CD4-positive, alpha-beta memory T cell (primary cell): Measurements from ENCODE around the gene BORCS5. TPM values are rescaled to one million over a fixed set of nuclear protein-coding genes. Genes with fewer than 3 reads are reported as not detected.

Source experiments
- CTCF ChIA-PET: fragments of 350-600 bp; sonication (Branson Sonifier 250); formaldehyde crosslinking; loops from one replicate; lab custom pipeline; 2021; ENCODE audit warnings: inconsistent platforms; ENCODE audit not compliant: partially characterized antibody; lab: Charles Lee
- POLR2A ChIA-PET: fragments of 350-600 bp; sonication (Branson Sonifier 250); formaldehyde crosslinking; loops from one replicate; lab custom pipeline; 2021; ENCODE audit not compliant: partially characterized antibody; lab: Charles Lee
- DNase-seq, 5 donors: peaks; one replicate each; pipeline versions ENCODE4 v3.0.0 to v3.0.0-alpha.2; 2020 to 2022; ENCODE audit warnings: mixed read lengths in 1 of 5
- H3K27ac ChIP-seq: one replicate; pipeline ENCODE4 v1.7.0; 2013; ENCODE audit warnings: low read depth, low read length
- H3K27me3 ChIP-seq: 2 replicates; pipeline ENCODE4 v1.7.0; 2013; ENCODE audit warnings: mild to moderate bottlenecking, low read length, moderate library complexity; ENCODE audit not compliant: insufficient read depth
- H3K36me3 ChIP-seq: 2 replicates; pipeline ENCODE4 v1.7.0; 2013; ENCODE audit warnings: mild to moderate bottlenecking, low read length, moderate library complexity; ENCODE audit not compliant: insufficient read depth
- H3K4me1 ChIP-seq: 2 replicates; pipeline ENCODE4 v1.7.0; 2013; ENCODE audit warnings: mild to moderate bottlenecking, low read length, moderate library complexity; ENCODE audit not compliant: insufficient read depth
- H3K4me3 ChIP-seq, 2 donors: one replicate each; pipeline ENCODE4 v1.7.0; 2013; ENCODE audit warnings: low read length in 2 of 2, mild to moderate bottlenecking in 1 of 2
- H3K9me3 ChIP-seq, 2 donors: one replicate each; pipeline ENCODE4 v1.7.0; 2013; ENCODE audit warnings: low read length in 2 of 2, control low read depth in 1 of 2; ENCODE audit not compliant: control insufficient read depth in 1 of 2
- H3K27ac Mint-ChIP-seq, 7 donors: one replicate each; pipeline ENCODE4 v1.8.0; 2020 to 2021; ENCODE audit warnings: mixed read lengths in 7 of 7, mild to moderate bottlenecking in 6 of 7, inconsistent platforms in 3 of 7, moderate library complexity in 3 of 7
- H3K27me3 Mint-ChIP-seq, 2 donors: one replicate each; pipeline ENCODE4 v1.8.0; 2020 to 2021; ENCODE audit warnings: mixed read lengths in 2 of 2
- H3K36me3 Mint-ChIP-seq, 2 donors: one replicate each; pipeline ENCODE4 v1.8.0; 2020 to 2021; ENCODE audit warnings: mixed read lengths in 2 of 2, inconsistent platforms in 1 of 2, mild to moderate bottlenecking in 1 of 2
- H3K4me1 Mint-ChIP-seq, 4 donors: one replicate each; pipeline ENCODE4 v1.8.0; 2020 to 2021; ENCODE audit warnings: mixed read lengths in 4 of 4, mild to moderate bottlenecking in 1 of 4
- H3K4me3 Mint-ChIP-seq, 8 donors: one replicate each; pipeline ENCODE4 v1.8.0; 2020 to 2021; ENCODE audit warnings: mixed read lengths in 8 of 8, mild to moderate bottlenecking in 7 of 8, moderate library complexity in 6 of 8, inconsistent platforms in 3 of 8
- H3K9me3 Mint-ChIP-seq, 8 donors: one replicate each; pipeline ENCODE4 v1.8.0; 2020 to 2021; ENCODE audit warnings: mixed read lengths in 8 of 8, mild to moderate bottlenecking in 5 of 8, inconsistent platforms in 3 of 8, moderate library complexity in 1 of 8
- intact Hi-C: fragments of 100-400 bp; cut with micrococcal nuclease; formaldehyde crosslinking; loops from one replicate; pipeline ENCODE4 v1.15.1; 2023
- polyA plus RNA-seq, 2 donors: library from polyadenylated mRNA; unstranded; fragments of 300-500 nt; fragmentation: Illumina TruSeq; gene quantifications; one replicate each; pipeline ENCODE4 v1.2.3, GENCODE V29; 2021
- total RNA-seq, 2 experiments: library from RNA; stranded (reverse); gene quantifications; one replicate each; pipeline ENCODE4 v1.2.3, GENCODE V29; 2021

BORCS5 gene
- total and polyA plus RNA-seq, 4 experiments from 2014 or later, result 21.3 to 28.1 (median 27.2) TPM

DNA sequence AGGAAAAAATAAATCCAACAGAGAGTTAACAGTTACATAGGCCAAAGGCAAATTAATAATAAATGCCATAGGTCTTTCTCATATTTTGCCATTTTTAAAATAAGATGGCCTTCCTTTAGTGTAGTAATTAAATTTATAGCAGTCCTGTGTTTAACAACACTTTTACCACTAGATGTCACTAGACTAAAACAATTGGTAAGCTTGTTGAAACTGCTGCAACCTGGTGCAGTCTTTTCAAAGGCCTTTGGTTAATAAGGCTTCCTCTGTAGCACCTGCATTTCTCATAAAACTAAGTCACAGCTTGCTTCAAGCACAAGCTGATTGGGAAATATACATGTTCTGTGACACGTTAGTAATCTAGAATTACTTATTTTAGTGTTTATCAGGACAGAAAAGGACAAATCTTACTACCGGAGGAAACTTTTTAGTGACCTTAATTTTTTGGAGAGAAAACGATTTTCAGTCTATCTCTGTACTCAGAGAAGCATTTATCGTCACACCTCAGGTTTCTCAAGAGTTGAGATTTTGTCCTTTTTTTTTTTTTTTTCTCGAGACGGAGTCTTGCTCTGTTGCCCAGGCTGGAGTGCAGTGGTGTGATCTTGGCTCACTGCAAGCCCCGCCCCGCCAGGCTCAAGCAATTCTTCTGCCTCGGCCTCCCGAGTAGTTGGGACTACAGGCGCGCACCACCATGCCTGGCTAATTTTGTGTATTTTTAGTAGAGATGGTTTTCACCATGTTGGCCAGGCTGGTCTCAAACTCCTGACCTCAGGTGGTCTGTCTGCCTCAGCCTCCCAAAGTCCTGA lies 20.0 kb downstream of the BORCS5 start:
- H3K36me3 Mint-ChIP-seq, result peaks cover 30 to 31% of the 10 kb centered on the region in 2 donors
- intact Hi-C loops, result loop anchor here (1.0 to 5.0 kb wide), 10 partner anchors 98 to 410 kb away; partner anchors contain the start of genes APOLD1 and CREBL2
- Histone ChIP-seq H3K36me3 (peaks cover 15% of the 10 kb centered on the region), H3K9me3 (no peaks in the 10 kb centered on the region), H3K4me1 (peaks cover 50% of the 10 kb centered on the region), H3K27ac (peak overlapping the region; percentile 23), H3K4me3 (no peak overlapping the region), H3K27me3 (no peaks in the 10 kb centered on the region)
- H3K4me3 Mint-ChIP-seq, result peak overlapping the region in 1 of 8 donors; percentile 41
- peak overlapping the region; percentile 52 to 99 (median 91) for H3K27ac Mint-ChIP-seq
- peaks cover 0 to 8% (median 3%) of the 10 kb centered on the region in 8 donors for H3K9me3 Mint-ChIP-seq
- ChIA-PET POLR2A (interaction anchor here (0.7 to 6.4 kb wide), 33 partner anchors 9 to 359 kb away, joined by 3 to 111 read pairs (median 5); partner anchors contain the start of genes BORCS5 and DUSP16), CTCF (interaction anchor here (0.6 to 7.5 kb wide), 54 partner anchors 9 to 836 kb away, joined by 3 to 150 read pairs (median 5); partner anchors contain the start of genes BORCS5, DDX47 and DUSP16)
- DNase-seq, result peak; percentile 62 to 82 (median 81)
- peaks cover 36 to 48% (median 43%) of the 10 kb centered on the region in 4 donors for H3K4me1 Mint-ChIP-seq
- H3K27me3 Mint-ChIP-seq, result no peaks in the 10 kb centered on the region

GRCh38 chr12:12378616-12379015 lies 21.7 kb downstream of the BORCS5 start:
- peaks cover 35 to 59% (median 47%) of the 10 kb centered on the region in 4 donors for H3K4me1 Mint-ChIP-seq
- intact Hi-C loops, result loop anchor here (5.0 kb wide), 1 partner anchor 409 kb away; the partner anchor contains the start of gene APOLD1
- peak overlapping the region; percentile 86 to 99 (median 98) for H3K27ac Mint-ChIP-seq
- Histone ChIP-seq H3K36me3 (peaks cover 1% of the 10 kb centered on the region), H3K4me1 (peaks cover 67% of the 10 kb centered on the region), H3K27ac (peak overlapping the region; percentile 82), H3K9me3 (no peaks in the 10 kb centered on the region), H3K27me3 (no peaks in the 10 kb centered on the region), H3K4me3 (no peak overlapping the region)
- ChIA-PET POLR2A (interaction anchor here (1.3 to 6.4 kb wide), 20 partner anchors 21 to 357 kb away, joined by 3 to 111 read pairs (median 22); partner anchors contain the start of genes BORCS5, CDKN1B and DUSP16), CTCF (interaction anchor here (1.6 to 7.5 kb wide), 13 partner anchors 20 to 358 kb away, joined by 6 to 150 read pairs (median 27); partner anchors contain the start of gene DUSP16)
- no peak for DNase-seq
- H3K36me3 Mint-ChIP-seq, result peaks cover 27 to 32% of the 10 kb centered on the region in 2 donors
- peak overlapping the region in 4 of 8 donors; percentile 22 to 51 (median 42) for H3K4me3 Mint-ChIP-seq
- H3K9me3 Mint-ChIP-seq, result peaks cover 0 to 14% (median 9%) of the 10 kb centered on the region in 8 donors
- no peaks in the 10 kb centered on the region for H3K27me3 Mint-ChIP-seq

GRCh38 chr12:12379831-12380730 lies 23.2 kb downstream of the BORCS5 start:
- intact Hi-C loops, result loop anchor here (1.0 to 5.0 kb wide), 5 partner anchors 63 to 407 kb away; partner anchors contain the start of gene APOLD1
- Mint-ChIP-seq H3K27ac (peak overlapping the region; percentile 86 to 100 (median 99)), H3K27me3 (no peaks in the 10 kb centered on the region), H3K9me3 (peaks cover 0 to 18% (median 11%) of the 10 kb centered on the region in 8 donors), H3K36me3 (peaks cover 33 to 38% of the 10 kb centered on the region in 2 donors), H3K4me1 (peaks cover 46 to 74% (median 60%) of the 10 kb centered on the region in 4 donors), H3K4me3 (peak overlapping the region; percentile 7 to 80 (median 58))
- H3K4me1 ChIP-seq, result peaks cover 82% of the 10 kb centered on the region
- peak; percentile 85 to 93 (median 89) for DNase-seq
- H3K4me3 ChIP-seq, result no peak overlapping the region
- H3K27me3 ChIP-seq, result no peaks in the 10 kb centered on the region
- no peaks in the 10 kb centered on the region for H3K36me3 ChIP-seq
- ChIA-PET CTCF (interaction anchor here (0.6 to 7.5 kb wide), 13 partner anchors 58 to 357 kb away, joined by 3 to 150 read pairs (median 10); partner anchors contain the start of gene DUSP16), POLR2A (interaction anchor here (0.6 to 6.4 kb wide), 29 partner anchors 9 to 356 kb away, joined by 3 to 111 read pairs (median 7); partner anchors contain the start of genes BORCS5, CDKN1B and DUSP16)
- H3K9me3 ChIP-seq, result no peaks in the 10 kb centered on the region
- H3K27ac ChIP-seq, result peak overlapping the region; percentile 82

- Mint-ChIP-seq H3K27ac (peak overlapping the region; percentile 84 to 100 (median 98)), H3K9me3 (peaks cover 0 to 18% (median 11%) of the 10 kb centered on the region in 8 donors), H3K4me1 (peaks cover 50 to 84% (median 67%) of the 10 kb centered on the region in 4 donors), H3K27me3 (no peaks in the 10 kb centered on the region), H3K36me3 (peaks cover 33 to 40% of the 10 kb centered on the region in 2 donors), H3K4me3 (peak overlapping the region in 3 of 8 donors; percentile 8 to 72 (median 48))
- Histone ChIP-seq H3K4me3 (no peak overlapping the region), H3K4me1 (peaks cover 92% of the 10 kb centered on the region), H3K9me3 (no peaks in the 10 kb centered on the region), H3K36me3 (no peaks in the 10 kb centered on the region), H3K27ac (peak overlapping the region; percentile 82), H3K27me3 (no peaks in the 10 kb centered on the region)
- DNase-seq, result no peak
- intact Hi-C loops, result loop anchor here (1.0 to 2.0 kb wide), 4 partner anchors 62 to 356 kb away; no protein-coding TSS in a partner anchor
- POLR2A ChIA-PET, result interaction anchor here (0.7 to 6.4 kb wide), 11 partner anchors 8 to 355 kb away, joined by 3 to 111 read pairs (median 41); partner anchors contain the start of gene DUSP16
- CTCF ChIA-PET, result interaction anchor here (0.7 to 7.1 kb wide), 2 partner anchors 100 to 274 kb away, joined by 3 to 75 read pairs; no protein-coding TSS in a partner anchor
Observed at GRCh38 chr12:12380949-12381593, 24.2 kb downstream of the BORCS5 start.

DNA sequence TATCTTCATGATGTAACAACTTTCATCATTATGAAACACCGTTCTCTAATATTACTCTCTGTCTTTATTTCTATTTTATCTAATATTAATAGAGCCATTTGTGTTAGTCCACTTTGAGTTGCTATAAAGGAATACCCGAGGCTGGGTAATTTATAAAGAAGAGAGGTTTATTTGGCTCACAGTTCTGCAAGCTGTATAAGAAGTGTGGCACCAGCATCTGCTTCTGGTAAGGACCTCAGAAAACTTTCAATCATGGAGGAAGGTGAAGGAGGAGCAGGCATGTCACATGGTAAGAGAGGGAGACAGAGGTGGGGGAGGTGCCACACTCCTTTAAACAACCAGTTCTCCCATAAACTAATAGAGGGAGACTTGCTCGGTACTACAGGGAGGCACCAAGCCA lies 25.1 kb downstream of the BORCS5 start:
- ChIA-PET CTCF (no interaction called here), POLR2A (no interaction called here)
- Mint-ChIP-seq H3K4me1 (peaks cover 47 to 85% (median 66%) of the 10 kb centered on the region in 4 donors), H3K36me3 (peaks cover 30 to 36% of the 10 kb centered on the region in 2 donors), H3K27me3 (no peaks in the 10 kb centered on the region), H3K4me3 (peak overlapping the region in 3 of 8 donors; percentile 22 to 43 (median 31)), H3K27ac (peak overlapping the region; percentile 84 to 100 (median 98)), H3K9me3 (peaks cover 0 to 18% (median 11%) of the 10 kb centered on the region in 8 donors)
- H3K27ac ChIP-seq, result no peak overlapping the region
- intact Hi-C loops, result loop anchor here (2.0 kb wide), 1 partner anchor 61 kb away; no protein-coding TSS in a partner anchor
- no peaks in the 10 kb centered on the region for H3K36me3 ChIP-seq
- no peaks in the 10 kb centered on the region for H3K9me3 ChIP-seq
- peaks cover 97% of the 10 kb centered on the region for H3K4me1 ChIP-seq
- DNase-seq, result no peak
- no peaks in the 10 kb centered on the region for H3K27me3 ChIP-seq
- H3K4me3 ChIP-seq, result no peak overlapping the region
